Stimulated activated CD8-positive, alpha-beta memory T cell treated with anti-CD3 and anti-CD28 coated beads, Interleukin-2, amount 100 ng/mL, for 48 hours (primary cell): ENCODE data around the gene NME7.
A peak's percentile ranks its signal among the peaks of the same experiment; 100 is the strongest.
"Not testable (repeated sequence)": the region's sequence is repeated elsewhere in the genome, so short reads cannot be mapped to it uniquely, and the experiment has no call there.

Experiments used
- DNase-seq, 2 donors: peaks; one replicate each; pipeline ENCODE4 v3.0.0-alpha.2; 2020; ENCODE audit warnings: low read depth in 2 of 2

NME7 gene, protein sequence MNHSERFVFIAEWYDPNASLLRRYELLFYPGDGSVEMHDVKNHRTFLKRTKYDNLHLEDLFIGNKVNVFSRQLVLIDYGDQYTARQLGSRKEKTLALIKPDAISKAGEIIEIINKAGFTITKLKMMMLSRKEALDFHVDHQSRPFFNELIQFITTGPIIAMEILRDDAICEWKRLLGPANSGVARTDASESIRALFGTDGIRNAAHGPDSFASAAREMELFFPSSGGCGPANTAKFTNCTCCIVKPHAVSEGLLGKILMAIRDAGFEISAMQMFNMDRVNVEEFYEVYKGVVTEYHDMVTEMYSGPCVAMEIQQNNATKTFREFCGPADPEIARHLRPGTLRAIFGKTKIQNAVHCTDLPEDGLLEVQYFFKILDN

DNA sequence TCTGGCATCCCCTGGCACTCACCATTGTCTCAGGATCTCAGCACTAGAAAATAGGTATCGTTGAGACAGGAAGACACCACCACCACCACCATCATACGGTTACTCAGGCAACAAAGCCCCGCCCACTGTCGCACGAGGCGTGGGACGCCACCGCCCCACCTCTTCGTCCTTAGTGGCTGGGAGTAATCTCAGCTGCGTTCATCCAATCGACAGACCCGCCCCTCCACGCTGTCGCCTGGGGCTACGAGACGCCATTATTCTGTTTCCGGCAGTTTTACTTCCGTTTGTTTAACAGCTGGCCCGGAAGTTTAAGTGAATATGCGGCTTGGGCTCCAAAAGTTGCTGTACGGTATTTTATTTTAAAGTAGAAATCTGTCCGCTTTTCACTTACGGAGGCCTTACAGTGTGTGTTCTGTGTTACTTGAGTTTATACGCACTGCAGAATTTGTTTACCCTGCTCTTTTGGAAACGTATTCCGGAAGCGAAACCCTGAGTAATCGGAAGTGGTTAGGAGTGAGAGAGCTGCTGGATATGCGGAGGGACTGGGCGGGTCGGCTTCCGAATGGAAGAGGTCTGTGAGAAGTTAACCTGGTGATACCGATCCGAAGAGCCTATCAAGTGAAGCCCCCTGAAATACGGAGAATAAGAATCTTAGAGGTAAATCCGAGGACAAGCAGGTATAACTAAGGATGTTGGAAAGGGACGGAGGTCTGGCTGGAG is at the start of gene NME7, which contains the start of gene BLZF1:
TSS of gene NME7 (minus strand) at position 112 of the 720 bp plus-strand sequence. CDS start at position 25, 87 bp downstream.
TSS of gene BLZF1 (plus strand) at position 510 of the 720 bp plus-strand sequence. CDS start 1,328 bp downstream, outside the sequence.
- DNase-seq = peak; percentile 93 to 96

DNA sequence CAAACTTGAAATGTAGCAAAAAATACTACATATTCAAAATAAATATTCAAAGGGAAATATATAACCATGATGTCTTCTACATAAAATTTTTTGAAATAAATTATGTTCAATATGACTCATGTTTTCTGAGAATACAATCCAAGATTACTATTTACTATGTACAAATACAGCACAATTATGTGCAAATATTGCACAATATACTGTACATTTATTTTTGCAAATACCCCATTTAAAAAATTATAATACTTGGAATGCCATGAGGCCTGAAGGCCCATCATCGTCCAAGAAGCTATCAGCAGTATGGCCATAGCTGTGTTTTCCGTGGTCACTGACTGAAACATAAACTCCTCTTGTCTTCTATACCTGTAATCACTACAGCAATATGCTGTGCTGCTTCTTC is 47.4 kb upstream of the NME7 start:
- no peak for DNase-seq

DNA sequence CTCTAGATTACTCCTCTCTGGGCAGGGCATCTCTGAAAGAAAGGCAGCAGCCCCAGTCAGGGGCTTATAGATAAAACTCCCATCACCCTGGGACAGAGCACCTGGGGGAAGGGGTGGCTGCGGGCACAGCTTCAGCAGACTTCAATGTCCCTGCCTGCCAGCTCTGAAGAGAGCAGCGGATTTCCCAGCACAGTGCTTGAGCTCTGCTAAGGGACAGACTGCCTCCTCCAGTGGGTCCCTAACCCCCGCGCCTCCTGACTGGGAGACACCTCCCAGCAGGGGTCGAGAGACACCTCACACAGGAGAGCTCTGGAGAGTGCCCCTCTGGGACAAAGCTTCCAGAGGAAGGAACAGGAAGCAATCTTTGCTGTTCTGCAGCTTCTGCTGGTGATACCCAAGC is 40.7 kb upstream of the NME7 start:
- DNase-seq = not testable (repeated sequence)

DNA sequence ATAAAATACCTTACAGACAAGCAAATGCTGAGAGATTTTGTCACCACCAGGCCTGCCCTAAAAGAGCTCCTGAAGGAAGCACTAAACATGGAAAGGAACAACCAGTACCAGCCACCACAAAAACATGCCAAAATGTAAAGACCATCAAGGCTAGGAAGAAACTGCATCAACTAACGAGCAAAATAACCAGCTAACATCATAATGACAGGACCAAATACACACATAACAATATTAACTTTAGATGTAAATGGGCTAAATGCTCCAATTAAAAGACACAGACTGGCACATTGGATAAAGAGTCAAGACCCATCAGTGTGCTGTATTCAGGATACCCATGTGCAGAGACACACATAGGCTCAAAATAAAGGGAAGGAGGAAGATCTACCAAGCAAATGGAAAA is 35.0 kb upstream of the NME7 start:
- not testable (repeated sequence) for DNase-seq

DNA sequence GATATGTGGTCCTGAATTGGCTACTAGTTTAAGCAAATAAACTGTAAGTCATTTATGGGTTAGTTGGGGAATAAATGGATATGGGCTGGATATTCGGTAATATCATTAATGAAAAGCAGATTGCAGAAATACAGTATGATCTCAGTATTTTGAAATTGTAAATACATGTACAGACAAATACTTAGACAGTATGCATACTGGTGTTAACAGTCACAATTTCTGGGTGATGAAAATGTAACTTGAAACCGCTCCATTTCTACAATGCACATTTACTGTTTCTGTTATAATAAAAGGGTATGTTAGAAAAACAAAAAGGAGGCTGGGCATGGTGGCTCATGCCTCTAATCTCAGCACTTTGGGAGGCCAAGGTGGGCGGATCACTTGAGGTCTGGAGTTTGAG is 28.4 kb upstream of the NME7 start:
- DNase-seq = no peak

DNA sequence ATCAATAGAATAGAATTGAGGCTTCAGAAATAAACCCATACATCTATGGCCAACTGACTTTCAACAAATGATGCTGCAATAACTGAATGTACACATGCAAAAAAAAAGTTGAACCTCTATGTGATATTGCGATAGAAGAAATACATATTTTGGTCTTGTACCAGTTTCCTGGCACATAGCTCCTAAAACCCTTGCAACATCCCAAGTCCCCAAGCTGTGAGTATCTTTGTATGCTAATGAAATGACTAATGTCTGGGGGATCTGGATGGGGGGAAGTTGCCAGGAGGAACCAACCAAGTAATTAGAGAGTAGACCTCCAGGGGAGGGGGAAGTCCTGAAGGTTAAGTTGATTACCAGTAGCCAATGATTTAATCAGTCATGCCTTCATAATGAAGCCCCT is 24.8 kb upstream of the NME7 start:
- no peak for DNase-seq

DNA sequence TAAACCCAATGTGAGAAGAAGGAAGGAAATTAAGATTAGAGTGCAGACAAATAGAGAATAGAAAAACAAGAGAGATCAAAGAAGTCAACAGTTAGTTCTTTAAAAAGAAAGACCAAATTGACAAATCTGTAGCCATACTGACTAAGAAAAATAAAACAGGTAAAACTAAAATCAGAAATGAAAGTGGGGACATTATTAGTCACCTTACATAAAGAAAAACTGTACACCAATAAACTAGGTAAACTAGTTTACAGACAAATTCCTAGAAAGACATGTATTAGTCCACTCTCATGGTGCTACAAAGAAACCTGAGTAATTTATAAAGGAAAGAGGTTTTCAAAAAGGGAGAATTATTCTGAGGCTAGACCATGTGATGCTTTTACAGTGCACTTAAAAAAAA is 22.7 kb upstream of the NME7 start:
- no peak for DNase-seq

DNA sequence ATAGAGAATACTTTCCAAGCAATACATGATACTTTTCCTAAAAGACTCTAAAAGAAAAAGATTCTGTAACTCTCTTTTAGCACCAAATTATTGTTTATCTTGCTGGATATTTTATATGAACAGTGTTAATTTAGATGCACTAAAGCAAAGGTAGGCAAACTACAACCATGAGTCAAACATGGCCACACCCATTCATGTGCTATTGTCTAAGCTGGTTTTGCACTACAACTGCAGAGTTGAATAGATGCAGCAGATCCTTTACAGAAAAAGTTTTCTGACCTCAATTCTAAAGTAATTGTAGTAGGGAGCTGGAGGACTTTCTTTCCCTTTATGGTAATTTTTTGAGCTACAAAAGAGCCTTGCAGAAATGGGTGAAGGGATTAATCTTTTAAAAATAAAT is 19.8 kb upstream of the NME7 start:
- no peak for DNase-seq

DNA sequence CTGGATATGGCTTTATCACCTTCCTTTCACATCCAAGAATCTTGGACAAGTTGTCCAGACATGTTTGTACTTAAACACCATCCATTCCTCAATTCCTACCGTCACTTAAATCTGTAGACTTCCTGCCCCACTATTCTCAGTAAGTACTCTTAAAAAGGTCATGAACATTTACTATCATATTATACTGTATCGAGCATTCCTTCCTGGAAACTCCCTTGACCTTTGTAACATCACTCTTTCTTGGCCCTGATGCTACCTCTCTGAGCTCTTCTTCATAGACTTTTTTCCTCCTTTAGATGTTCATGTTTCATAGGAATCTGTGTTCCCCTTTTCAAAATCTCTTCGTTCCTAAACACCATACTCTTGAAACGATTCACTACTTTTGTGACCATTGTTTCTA is 15.9 kb upstream of the NME7 start:
- DNase-seq = no peak

DNA sequence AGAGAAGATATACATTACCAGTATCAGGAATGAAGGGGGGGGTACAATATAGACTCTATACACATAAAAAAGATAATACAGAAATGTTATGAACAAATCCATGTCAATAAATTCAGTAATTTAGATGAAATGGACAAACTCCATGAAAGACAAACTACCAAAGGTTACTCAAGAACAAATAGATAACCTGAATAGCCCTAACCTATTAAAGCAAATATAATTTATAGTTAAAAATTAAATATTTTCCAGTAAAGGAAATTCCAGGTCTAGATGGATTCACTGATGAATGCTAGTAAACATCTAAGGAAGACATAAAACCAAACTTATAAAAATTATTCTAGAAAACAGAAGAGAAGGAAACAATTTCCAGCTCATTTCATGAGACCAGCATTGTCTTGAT is 13.6 kb upstream of the NME7 start:
- no peak for DNase-seq

DNA sequence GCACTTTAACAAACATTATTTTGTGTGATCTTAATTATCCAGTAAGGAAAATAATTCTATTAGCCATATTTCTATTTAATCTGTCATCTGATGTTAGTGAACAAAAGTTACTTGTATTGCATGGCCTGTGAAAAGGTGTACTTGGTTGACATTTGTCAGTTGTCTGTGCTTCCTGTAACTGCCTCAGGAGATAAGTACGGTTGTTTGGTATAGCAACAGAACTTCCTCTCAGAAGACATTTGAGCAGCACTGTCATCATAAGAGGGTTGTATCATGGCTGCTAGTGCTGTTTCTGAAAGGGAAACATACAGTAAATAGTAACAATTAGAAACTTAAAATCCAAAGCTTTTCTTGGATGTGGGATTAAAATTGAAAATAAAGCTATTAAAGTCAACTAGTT is 3.8 kb upstream of the NME7 start:
- no peak for DNase-seq

DNA sequence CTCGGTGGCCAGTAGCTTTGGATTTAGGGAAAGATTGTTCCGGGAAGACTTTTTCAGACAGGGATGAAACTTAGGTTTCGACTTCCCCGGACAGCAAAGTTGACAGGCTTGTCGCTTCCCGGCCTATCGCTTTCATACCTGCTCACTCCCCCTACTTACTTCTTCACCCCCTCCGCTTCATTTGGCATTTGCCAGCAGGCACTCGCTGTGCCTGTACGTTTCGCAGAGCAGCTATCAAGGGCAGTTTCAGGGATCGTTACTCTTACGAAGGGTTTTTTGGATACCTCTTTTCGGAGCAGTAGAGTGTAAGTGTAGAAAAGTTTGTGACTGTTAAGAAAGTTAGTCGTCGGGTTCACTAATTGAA is 791 bp upstream of the NME7 start:
- no peak for DNase-seq

DNA sequence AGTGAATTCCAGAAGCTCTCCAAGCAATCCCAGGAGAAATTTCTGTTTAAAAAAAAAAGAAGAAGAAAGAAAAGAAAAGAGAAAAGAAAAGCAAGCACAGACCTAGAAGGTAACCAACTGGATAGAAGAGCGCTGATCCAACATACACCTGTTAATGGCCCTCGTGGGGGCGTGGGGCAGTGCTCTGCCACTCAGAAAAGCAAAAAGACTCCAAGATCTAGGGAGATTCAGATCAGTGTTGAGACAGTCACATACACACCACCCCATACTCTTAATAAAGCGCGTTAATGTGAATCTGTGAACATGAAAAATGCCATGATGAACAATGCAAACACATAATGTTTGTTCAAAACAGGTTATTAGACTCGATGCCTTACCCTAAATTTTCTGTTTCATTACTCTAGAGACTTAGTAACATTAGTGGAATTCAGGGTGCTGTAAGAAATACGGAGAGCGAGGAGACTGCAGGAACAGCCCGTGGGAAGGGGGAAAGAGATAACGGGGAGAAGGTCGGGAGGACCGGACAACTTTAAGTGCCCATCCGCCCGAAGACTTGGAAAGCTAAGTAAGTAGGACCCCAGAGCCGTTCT is 406 bp downstream of the NME7 start:
- no peak for DNase-seq

DNA sequence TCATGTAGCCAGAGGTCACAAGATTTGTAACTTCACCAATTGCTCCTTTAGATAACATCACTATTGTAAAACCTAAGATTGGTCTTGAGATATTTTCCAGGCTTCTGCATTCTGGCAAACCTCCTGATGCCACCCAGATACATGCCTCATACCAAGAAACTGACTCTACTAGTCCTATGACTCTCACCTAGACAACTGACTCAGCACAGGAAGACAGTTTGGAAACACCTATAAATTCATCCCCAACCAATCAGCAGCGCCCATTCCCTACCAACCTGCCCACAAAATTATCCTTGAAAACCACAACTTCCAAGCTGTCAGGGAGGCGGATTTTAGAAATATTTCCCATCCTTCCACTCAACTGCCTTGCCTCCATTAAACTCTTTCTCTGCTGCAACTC is 2.6 kb downstream of the NME7 start:
- DNase-seq = no peak

DNA sequence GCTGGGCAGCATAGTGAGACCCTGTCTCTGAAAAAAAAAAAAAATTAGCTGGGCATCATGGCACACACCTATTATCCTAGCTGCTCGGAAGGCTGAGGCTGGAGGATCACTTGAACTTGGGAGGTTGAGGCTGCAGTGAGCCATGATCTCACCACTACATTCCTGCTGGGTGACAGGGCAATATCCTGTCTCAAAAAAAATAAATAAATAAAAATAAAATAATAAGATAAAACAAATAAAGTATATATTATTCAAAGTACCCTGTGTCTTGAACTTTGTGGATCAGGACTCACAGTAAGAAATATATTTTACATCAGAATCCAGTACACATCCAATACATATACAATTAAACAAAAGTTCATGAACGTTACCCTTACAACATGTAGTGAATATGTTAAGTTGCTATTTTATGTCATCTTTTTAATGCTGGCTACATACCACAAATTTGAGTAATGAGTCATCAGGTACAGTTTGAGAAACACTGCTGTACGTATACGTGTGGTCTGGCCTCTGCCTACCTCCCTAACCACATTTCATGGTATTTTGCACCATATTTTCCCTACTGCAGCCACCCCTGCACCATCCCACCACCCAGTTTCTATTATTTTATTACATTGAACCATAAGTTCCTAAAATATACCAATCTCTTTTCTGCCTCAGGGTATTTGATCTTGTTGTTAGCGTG is 4.4 kb downstream of the NME7 start:
- no peak for DNase-seq

DNA sequence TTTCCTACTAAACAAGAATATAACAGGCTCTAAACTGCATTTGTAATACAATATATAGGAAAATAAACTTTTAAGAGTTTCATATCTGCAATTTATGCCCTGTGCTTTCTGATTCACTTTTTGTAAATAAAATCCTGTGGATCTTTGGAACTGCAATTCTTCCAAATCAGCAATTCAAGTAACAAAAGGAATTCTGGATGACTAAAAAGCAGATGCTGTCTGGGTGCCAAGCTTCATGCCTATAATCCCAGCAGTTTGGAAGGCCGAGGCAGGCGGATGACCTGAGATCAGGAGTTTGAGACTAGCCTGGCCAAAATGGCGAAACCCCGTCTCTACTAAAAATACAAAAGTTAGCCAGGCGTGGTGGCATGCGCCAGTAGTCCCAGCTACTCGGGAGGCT is 6.3 kb downstream of the NME7 start:
- DNase-seq = no peak

DNA sequence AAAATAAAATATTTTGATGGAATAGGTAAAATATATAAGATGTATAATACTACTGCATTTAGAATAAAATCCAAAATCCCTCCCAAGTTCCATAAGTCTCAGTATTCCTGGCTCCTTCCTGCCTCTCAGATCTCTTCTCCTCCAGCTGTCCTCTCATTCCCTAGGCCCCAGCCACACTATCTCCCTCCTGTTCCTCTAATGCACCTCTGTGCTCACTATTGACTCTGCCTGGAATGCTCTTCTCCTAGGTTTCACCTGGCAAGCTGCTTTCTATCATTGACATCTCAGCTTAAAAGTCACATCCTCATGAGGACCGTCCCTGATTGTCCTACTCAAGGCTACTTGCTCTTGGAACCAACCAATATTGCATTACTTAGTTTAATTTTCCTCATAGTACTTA is 7.2 kb downstream of the NME7 start:
- no peak for DNase-seq

DNA sequence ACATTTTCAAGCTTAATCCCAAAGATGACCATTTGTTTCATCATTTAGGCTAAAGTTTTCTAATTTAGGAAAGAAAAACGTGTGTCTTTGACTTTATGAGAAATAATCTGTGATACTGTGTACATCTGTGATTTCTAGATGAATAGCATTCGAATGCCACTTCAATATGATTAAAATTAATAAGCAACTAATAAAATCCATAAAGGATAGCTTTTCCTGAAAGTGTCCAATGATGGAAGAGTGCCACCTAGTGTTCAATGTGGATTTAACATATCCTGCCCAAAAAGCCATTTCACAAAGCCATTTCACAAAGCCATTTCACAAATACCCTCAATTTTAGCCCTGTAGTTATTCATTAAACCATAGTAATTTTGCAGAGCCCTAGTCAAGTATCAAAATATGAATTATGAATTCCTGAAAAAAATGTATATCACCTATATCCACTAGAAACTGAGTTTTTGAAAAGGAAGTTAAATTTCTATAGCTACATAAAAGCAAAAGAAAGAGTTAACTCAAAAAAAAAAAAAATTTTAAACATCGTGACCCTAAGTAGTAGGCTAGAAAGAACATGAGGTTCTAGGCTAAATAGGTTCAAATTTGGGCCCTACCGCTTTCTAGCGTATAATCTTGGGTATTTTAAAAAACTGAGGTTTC is 19.1 kb downstream of the NME7 start:
- no peak for DNase-seq

DNA sequence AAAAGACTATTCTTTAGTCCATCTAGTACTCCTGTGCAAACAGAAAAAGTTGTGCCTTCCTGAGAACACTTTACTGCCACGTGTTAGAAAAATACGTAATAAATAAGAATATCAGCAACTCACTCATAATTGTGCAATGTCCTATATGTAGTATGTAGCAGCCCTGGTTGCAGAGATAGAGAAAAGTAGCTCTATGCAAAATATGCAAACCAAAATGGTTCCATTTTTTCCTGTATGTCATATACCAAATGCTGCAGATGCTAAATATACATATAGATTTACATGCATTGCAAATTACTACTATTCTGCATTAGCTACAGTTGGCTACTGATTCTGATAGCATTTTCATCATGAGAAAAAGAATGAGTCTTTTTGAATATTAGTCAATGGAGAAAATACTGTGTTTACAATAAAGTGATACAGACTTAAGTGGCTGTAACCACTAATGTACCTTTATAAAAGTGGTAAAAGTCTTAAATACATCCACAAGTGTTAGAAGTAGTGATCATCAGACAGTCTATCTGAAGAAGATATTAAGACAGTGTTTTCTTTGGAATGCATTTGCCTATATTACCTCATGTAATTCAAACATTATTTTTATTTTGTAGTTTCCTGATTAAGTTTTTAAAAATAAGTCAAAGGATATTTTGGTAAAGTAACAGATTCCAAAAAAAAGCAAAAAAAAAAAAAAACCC is 19.8 kb downstream of the NME7 start:
- DNase-seq = no peak

DNA sequence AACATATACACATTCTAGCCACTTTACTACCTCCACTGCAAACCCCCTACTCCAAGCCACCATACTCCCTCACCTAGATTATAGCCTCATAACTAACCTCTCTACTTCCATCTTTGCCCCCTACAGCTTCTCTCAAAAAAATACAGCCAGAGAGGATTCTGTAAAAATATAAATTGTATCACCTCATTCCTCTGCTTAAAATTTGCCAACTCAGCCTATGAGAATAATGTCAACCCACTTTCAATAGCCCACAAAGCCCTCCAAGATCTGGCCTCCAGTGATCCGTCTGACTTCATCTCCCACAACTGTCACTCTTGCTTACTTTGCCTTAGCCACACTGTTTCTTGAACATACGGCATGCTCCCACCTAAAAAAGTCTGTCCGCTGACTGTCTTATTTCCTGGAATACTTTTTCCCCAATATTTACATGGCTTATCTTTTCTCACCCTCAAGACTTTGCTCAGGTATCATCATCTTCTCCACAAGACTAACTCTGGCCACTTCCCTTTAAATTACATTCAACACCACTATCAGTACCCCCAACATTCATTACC is 21.5 kb downstream of the NME7 start:
- DNase-seq = no peak

DNA sequence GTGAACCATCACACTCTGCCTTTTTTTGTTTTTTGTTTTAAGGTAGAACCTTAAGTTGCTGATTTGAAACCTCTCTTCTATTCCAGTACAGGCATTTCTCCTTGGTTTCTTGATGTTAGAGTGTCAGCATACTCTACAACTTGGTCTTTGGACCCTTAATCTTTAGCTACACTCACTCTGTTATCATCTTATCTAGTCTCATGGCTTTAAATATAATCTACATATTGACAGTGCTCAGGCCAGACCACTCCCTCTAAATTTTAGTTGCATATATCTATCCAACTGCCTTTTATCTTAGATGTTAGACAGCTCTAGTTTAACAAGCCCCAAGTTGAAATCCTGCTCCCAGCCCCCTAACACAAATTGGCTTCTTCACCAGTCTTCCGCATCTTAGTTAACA is 22.1 kb downstream of the NME7 start:
- DNase-seq = no peak
